Fibroblast of skin of right biceps (primary cell): ENCODE measurements around the gene TMPO.
A peak's percentile ranks its signal among the peaks of the same experiment; 100 is the strongest.
"Not testable (repeated sequence)": the region's sequence is repeated elsewhere in the genome, so short reads cannot be mapped to it uniquely, and the experiment has no call there.

Source experiments
- DNase-seq: peaks from one replicate; pipeline ENCODE4 v3.0.0-alpha.2; 2013

The TMPO gene

GRCh38 chr12:98579835-98580234 lies 64.4 kb downstream of the TMPO start:
- DNase-seq: no peak

- DNase-seq: no peak
Measured at GRCh38 chr12:98580695-98581094, 65.3 kb downstream of the TMPO start.

DNA sequence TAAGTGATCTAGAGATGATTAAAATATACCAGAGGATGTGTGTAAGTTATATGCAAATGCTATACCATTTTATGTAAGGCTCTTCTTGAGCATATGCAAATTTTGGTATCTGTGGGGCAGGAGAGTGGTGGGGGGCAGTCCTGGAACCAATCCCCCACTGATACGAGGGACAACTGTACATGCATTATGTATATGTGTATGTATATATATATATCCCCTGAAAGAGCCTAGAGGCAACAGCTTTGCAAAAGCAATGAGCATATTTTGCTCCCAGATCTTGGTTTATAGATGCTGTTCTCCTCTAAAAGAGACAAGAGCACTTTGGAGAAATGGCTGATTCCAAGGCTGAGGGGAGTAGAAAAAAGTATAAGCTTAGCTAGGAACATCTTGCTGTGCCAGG lies 65.7 kb downstream of the TMPO start:
- DNase-seq: no peak

GRCh38 chr12:98582093-98582492 lies 66.7 kb downstream of the TMPO start:
- DNase-seq: peak; percentile 49

DNA sequence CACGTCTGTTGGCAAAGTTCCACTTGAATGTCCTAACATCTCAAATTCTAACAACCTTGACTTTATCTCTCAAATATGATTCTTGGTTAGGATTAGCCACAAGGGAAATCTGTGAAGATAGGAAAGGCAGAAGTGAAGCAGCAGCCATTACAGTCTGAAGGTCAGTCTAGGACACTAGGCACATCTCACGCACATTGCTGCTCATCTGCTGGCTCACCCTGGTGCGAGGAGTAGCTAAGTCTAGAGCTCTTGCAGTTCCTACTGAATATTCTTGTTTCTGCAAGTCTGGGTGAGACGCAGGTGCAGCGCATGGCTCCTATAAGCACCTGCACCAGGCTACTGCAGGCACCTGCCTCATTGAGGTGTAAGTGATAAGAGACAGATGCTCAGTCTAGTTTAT lies 71.7 kb downstream of the TMPO start:
- no peak for DNase-seq

GRCh38 chr12:98591209-98591608 lies 75.8 kb downstream of the TMPO start:
- no peak for DNase-seq

- peak; percentile 12 for DNase-seq
Measured at GRCh38 chr12:98592825-98593322, 77.5 kb downstream of the TMPO start.

DNA sequence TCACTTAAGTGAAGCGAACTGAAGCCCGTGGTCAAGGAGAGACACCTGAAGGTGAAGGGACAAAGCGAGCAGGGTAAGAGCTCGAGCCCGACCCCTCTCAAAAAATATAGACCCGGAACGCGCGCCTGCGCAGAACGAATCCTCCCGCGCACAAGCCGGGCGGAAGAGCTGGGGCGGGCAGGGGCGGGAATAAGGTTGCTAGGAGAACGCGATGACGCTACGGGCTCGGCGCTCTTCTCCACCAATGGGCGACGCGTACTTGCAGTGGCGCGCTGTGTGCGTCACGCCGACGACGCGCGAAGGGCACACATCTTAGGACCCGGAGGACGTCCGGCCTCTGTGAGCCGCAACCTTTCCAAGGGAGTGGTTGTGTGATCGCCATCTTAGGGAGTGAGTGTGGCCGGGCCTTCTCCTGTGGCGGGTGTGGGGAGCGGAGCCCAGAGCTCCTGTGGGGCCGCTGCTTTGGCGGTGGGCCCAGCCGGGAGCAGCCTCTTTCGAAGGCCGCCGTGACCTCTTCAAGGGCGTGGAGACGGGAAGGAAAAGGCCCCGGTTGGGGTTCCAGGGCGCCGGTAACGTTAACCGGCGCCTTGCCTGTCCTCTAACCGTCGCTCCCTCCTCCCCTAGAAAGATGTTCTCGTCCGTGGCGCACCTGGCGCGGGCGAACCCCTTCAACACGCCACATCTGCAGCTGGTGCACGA lies 78.1 kb downstream of the TMPO start, which contains the start of gene SLC25A3:
Gene SLC25A3, plus strand, starts transcription at position 336 of the 699 bp plus-strand sequence. Its CDS starts 293 bp downstream, at position 629.
- peak; percentile 98 for DNase-seq

- peak; percentile 11 for DNase-seq
Measured at GRCh38 chr12:98594050-98594835, 78.9 kb downstream of the TMPO start.

DNA sequence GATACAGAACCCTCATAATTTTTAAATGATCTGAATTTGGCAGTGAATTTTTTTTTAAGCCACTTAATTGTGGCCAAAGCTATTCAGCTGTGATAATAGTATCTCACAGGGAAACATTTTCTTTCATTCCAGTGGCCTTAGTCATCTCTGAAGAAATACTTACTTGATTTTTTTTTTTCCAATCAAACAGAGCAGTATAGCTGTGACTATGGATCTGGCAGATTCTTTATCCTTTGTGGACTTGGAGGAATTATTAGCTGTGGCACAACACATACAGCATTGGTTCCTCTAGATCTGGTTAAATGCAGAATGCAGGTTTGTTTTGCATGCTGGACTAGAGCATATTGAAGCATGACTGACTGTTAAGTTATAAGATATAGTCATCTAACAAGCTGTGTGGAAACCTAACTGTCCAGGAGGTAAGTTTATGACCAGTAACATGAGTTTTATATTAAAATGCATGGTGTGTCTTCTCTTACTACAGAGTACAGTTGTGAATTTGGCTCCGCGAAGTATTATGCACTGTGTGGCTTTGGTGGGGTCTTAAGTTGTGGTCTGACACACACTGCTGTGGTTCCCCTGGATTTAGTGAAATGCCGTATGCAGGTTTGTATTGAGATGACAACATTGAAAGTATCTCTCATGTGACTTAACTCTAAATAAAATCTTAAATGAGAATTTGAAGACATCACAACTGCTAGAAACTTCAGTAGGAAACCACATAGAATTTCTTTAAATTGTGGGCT lies 80.0 kb downstream of the TMPO start:
- peak; percentile 81 for DNase-seq

DNA sequence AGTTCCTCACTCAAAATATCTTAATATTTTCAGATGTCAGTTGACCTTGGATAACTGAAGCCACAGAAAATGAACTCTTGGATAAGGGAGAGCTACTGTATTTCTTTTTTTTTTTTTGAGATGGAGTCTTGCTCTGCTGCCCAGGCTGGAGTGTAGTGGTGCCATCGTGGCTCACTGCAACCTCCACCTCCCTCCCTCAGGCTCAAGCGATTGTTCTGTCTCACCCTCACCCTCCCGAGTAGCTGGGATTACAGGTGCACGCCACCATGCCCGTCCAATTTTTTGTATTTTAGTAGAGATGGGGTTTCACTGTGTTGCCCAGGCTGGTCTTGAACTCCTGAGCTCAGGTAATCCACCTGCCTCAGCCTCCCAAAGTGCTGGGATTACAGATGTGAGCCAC lies 81.9 kb downstream of the TMPO start:
- DNase-seq: not testable (repeated sequence)
